ENCODE data around the gene SLC34A1.

Gene SLC34A1

GRCh38 chr5:177392765-177393164 is 8.5 kb downstream of the SLC34A1 start:
- ATAC-seq (ENCODE audit: low read depth): no peak
- Histone ChIP-seq H3K9me3 (ENCODE audit: severe bottlenecking) (no peaks in the 10 kb centered on the region), H3K27me3 (ENCODE audit: insufficient read depth, poor library complexity, severe bottlenecking) (no peaks in the 10 kb centered on the region), H3K4me3 (ENCODE audit: severe bottlenecking) (no peak overlapping the region), H3K27ac (ENCODE audit: poor library complexity, severe bottlenecking) (no peak overlapping the region), H3K36me3 (ENCODE audit: low read depth) (no peaks in the 10 kb centered on the region), H3K4me1 (ENCODE audit: insufficient read depth, poor library complexity, severe bottlenecking) (peaks cover 22% of the 10 kb centered on the region)
- no peak for DNase-seq (ENCODE audit: low spot score)
- no peak for TF ChIP-seq CTCF (IDR thresholded peaks at IDR 0.05; ENCODE audit: poor library complexity, severe bottlenecking)

- Histone ChIP-seq H3K4me3 (ENCODE audit: severe bottlenecking) (no peak overlapping the region), H3K4me1 (ENCODE audit: insufficient read depth, poor library complexity, severe bottlenecking) (peaks cover 20% of the 10 kb centered on the region), H3K27me3 (ENCODE audit: insufficient read depth, poor library complexity, severe bottlenecking) (no peaks in the 10 kb centered on the region), H3K9me3 (ENCODE audit: severe bottlenecking) (no peaks in the 10 kb centered on the region), H3K36me3 (ENCODE audit: low read depth) (no peaks in the 10 kb centered on the region), H3K27ac (ENCODE audit: poor library complexity, severe bottlenecking) (no peak overlapping the region)
- no peak for TF ChIP-seq CTCF (IDR thresholded peaks at IDR 0.05; ENCODE audit: poor library complexity, severe bottlenecking)
- DNase-seq (ENCODE audit: low spot score): no peak
- no peak for ATAC-seq (ENCODE audit: low read depth)
Measured at GRCh38 chr5:177393206-177393765, 9.1 kb downstream of the SLC34A1 start.

- H3K27me3 ChIP-seq (ENCODE audit: insufficient read depth, poor library complexity, severe bottlenecking): no peaks in the 10 kb centered on the region
- ATAC-seq (ENCODE audit: low read depth): no peak
- H3K9me3 ChIP-seq (ENCODE audit: severe bottlenecking): no peaks in the 10 kb centered on the region
- peaks cover 13% of the 10 kb centered on the region for H3K4me1 ChIP-seq (ENCODE audit: insufficient read depth, poor library complexity, severe bottlenecking)
- no peak overlapping the region for H3K27ac ChIP-seq (ENCODE audit: poor library complexity, severe bottlenecking)
- H3K36me3 ChIP-seq (ENCODE audit: low read depth): no peaks in the 10 kb centered on the region
- no peak overlapping the region for H3K4me3 ChIP-seq (ENCODE audit: severe bottlenecking)
- TF ChIP-seq CTCF (IDR thresholded peaks at IDR 0.05; ENCODE audit: poor library complexity, severe bottlenecking): no peak
- no peak for DNase-seq (ENCODE audit: low spot score)
Measured at GRCh38 chr5:177393990-177394389, 9.8 kb downstream of the SLC34A1 start.

GRCh38 chr5:177396078-177396477 is 11.8 kb downstream of the SLC34A1 start:
- Histone ChIP-seq H3K9me3 (ENCODE audit: severe bottlenecking) (no peaks in the 10 kb centered on the region), H3K4me1 (ENCODE audit: insufficient read depth, poor library complexity, severe bottlenecking) (no peaks in the 10 kb centered on the region), H3K27ac (ENCODE audit: poor library complexity, severe bottlenecking) (no peak overlapping the region), H3K27me3 (ENCODE audit: insufficient read depth, poor library complexity, severe bottlenecking) (no peaks in the 10 kb centered on the region), H3K4me3 (ENCODE audit: severe bottlenecking) (no peak overlapping the region), H3K36me3 (ENCODE audit: low read depth) (no peaks in the 10 kb centered on the region)
- no peak for DNase-seq (ENCODE audit: low spot score)
- no peak for TF ChIP-seq CTCF (IDR thresholded peaks at IDR 0.05; ENCODE audit: poor library complexity, severe bottlenecking)
- no peak for ATAC-seq (ENCODE audit: low read depth)

DNA sequence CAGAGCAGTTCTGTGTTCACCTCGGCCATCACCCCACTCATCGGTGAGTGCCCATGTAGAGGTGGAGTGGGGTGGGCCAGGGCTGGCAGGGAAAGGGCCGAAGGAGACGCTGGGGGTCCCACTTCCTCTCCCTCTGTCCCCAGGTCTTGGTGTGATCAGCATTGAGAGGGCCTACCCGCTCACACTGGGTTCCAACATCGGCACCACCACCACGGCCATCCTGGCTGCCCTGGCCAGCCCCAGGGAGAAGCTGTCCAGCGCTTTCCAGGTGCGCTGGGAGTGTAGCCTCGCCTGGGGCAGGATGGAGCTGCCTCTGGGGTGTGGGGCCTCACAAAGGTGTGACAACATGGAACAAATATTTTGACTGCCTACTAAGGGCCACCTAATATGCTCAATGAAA is 12.6 kb downstream of the SLC34A1 start:
- no peak overlapping the region for H3K4me3 ChIP-seq (ENCODE audit: severe bottlenecking)
- no peak for ATAC-seq (ENCODE audit: low read depth)
- no peaks in the 10 kb centered on the region for H3K27me3 ChIP-seq (ENCODE audit: insufficient read depth, poor library complexity, severe bottlenecking)

More for the DNA sequence above, 12.6 kb downstream of the SLC34A1 start:
- Histone ChIP-seq H3K9me3 (ENCODE audit: severe bottlenecking) (no peaks in the 10 kb centered on the region), H3K36me3 (ENCODE audit: low read depth) (no peaks in the 10 kb centered on the region; the same call in 1 of the 2 replicates), H3K27ac (ENCODE audit: poor library complexity, severe bottlenecking) (no peak overlapping the region), H3K4me1 (ENCODE audit: insufficient read depth, poor library complexity, severe bottlenecking) (no peaks in the 10 kb centered on the region)
- DNase-seq (ENCODE audit: low spot score): no peak
- TF ChIP-seq CTCF (IDR thresholded peaks at IDR 0.05; ENCODE audit: poor library complexity, severe bottlenecking): no peak
